ENCODE data around the gene SLC11A1. TPM values are rescaled to one million over a fixed set of nuclear protein-coding genes. Genes with fewer than 3 reads are reported as not detected.

SLC11A1 gene
- total RNA-seq, 2 experiments from 2014 or later = 0.57 to 0.78 TPM

DNA sequence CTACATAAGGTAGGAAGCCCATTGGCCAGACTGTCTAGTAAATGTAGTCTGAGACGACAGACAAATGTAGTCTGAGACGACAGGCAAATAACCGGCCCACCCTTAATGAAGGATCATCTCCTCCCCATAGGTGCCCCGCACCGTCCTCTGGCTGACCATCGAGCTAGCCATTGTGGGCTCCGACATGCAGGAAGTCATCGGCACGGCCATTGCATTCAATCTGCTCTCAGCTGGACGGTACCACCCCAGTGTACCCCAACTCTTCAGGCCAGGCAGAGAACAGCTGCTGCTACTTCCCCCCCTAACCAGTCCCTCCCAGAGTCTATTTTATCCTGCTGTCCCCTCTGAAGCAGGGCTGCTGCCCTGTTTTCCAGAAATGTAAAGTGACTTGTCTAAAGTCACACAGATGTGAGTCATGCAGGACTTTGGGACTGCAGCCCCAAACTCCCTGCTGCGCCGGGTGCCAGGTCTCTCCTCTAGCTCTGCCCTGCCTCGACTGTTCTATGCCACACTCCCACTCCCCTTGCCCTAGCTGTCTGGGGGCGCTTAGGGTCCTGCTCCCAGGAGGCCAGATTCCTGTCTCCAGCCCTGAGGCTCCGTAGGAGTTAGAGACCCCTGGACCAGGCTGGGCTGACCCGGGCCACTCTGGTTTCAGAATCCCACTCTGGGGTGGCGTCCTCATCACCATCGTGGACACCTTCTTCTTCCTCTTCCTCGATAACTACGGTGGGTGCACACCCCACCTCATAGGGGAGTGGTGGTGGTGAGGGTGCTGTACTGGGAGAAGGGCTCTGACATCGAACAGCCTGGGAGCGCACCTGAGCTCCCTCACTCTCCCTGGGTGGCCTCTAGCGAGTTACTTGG, 4.7 kb downstream of the SLC11A1 start:
- ChIA-PET CTCF (ENCODE audit: unreplicated experiment) (no interaction called here), POLR2A (interaction anchor here (0.5 kb wide), 1 partner anchor 113 kb away, joined by 3 read pairs; no protein-coding TSS in a partner anchor)
- Histone ChIP-seq H3K36me3 (ENCODE audit: insufficient read depth, low read length) (no peaks in the 10 kb centered on the region), H3K4me2 (ENCODE audit: low read length) (no peak overlapping the region), H3K9me3 (ENCODE audit: low read length) (no peaks in the 10 kb centered on the region), H3K79me2 (ENCODE audit: insufficient read depth, low read depth, low read length) (no peaks in the 10 kb centered on the region), H3K27ac (ENCODE audit: low read depth, low read length, poor library complexity, severe bottlenecking) (no peak overlapping the region), H3K4me3 (ENCODE audit: low read depth, low read length, poor library complexity, severe bottlenecking) (no peak overlapping the region), H2AFZ (ENCODE audit: low read length) (peak overlapping the region; percentile 5; the same call in 1 of the 2 replicates), H4K20me1 (ENCODE audit: insufficient read depth, low read length) (no peaks in the 10 kb centered on the region), H3K4me1 (ENCODE audit: insufficient read depth, low read length, poor library complexity, severe bottlenecking) (peaks cover 7% of the 10 kb centered on the region), H3K9me2 (ENCODE audit: insufficient read depth, low read length) (no peaks in the 10 kb centered on the region)
- DNase-seq (ENCODE audit: low spot score) = no peak
- BruUV-seq (replicated peaks) = no TSS peak
- intact Hi-C loops (cut with micrococcal nuclease; ENCODE audit: unreplicated experiment) = no loop called here
- no peak for TF ChIP-seq EZH2phosphoT487 (IDR thresholded peaks at IDR 0.05; ENCODE audit: borderline replicate concordance, low read depth, low read length)
- TF ChIP-seq, protein P1, sequence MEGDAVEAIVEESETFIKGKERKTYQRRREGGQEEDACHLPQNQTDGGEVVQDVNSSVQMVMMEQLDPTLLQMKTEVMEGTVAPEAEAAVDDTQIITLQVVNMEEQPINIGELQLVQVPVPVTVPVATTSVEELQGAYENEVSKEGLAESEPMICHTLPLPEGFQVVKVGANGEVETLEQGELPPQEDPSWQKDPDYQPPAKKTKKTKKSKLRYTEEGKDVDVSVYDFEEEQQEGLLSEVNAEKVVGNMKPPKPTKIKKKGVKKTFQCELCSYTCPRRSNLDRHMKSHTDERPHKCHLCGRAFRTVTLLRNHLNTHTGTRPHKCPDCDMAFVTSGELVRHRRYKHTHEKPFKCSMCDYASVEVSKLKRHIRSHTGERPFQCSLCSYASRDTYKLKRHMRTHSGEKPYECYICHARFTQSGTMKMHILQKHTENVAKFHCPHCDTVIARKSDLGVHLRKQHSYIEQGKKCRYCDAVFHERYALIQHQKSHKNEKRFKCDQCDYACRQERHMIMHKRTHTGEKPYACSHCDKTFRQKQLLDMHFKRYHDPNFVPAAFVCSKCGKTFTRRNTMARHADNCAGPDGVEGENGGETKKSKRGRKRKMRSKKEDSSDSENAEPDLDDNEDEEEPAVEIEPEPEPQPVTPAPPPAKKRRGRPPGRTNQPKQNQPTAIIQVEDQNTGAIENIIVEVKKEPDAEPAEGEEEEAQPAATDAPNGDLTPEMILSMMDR (conservative IDR thresholded peaks at IDR 0.05; ENCODE audit: low read length) = no peak

DNA sequence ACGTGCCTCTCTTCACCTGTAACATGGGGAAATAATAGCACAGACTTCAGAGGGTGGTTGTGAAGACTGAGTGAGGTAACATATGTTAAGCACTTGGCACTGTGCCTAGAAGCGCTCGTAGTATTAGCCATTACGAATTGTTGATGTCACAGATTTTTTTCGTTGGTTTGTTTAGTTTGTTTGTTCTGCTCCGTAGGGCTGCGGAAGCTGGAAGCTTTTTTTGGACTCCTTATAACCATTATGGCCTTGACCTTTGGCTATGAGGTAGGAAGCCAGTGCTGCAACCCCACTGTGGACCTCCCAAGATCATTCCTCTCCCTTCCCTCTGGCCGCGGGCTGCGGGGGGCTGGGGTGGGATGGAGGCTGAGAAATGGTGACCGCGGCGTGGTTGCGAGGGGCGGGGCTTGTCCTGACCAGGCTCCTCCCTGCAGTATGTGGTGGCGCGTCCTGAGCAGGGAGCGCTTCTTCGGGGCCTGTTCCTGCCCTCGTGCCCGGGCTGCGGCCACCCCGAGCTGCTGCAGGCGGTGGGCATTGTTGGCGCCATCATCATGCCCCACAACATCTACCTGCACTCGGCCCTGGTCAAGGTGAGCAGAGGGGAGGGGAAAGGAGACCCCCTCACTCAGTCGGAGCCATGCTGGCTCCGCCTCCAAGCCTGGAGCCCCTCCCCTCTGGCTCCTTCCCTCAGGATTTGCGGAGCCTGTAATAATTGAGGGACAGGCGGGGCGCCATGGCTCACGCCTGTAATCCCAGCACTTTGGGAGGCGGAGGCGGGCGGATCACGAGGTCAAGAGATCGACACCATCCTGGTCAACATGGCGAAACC, 5.5 kb downstream of the SLC11A1 start:
- no peak for DNase-seq (ENCODE audit: low spot score)
- ChIA-PET POLR2A (interaction anchor here (0.5 kb wide), 1 partner anchor 114 kb away, joined by 3 read pairs; no protein-coding TSS in a partner anchor), CTCF (ENCODE audit: unreplicated experiment) (interaction anchor here (0.6 kb wide), 1 partner anchor 141 kb away, joined by 3 read pairs; no protein-coding TSS in a partner anchor)
- BruUV-seq (replicated peaks) = no TSS peak
- intact Hi-C loops (cut with micrococcal nuclease; ENCODE audit: unreplicated experiment) = no loop called here
- Histone ChIP-seq H2AFZ (ENCODE audit: low read length) (peak overlapping the region; percentile 5; the same call in 1 of the 2 replicates), H3K9me3 (ENCODE audit: low read length) (no peaks in the 10 kb centered on the region), H4K20me1 (ENCODE audit: insufficient read depth, low read length) (no peaks in the 10 kb centered on the region), H3K36me3 (ENCODE audit: insufficient read depth, low read length) (no peaks in the 10 kb centered on the region), H3K9me2 (ENCODE audit: insufficient read depth, low read length) (no peaks in the 10 kb centered on the region), H3K4me1 (ENCODE audit: insufficient read depth, low read length, poor library complexity, severe bottlenecking) (peaks cover 7% of the 10 kb centered on the region), H3K27ac (ENCODE audit: low read depth, low read length, poor library complexity, severe bottlenecking) (no peak overlapping the region), H3K4me3 (ENCODE audit: low read depth, low read length, poor library complexity, severe bottlenecking) (no peak overlapping the region), H3K4me2 (ENCODE audit: low read length) (no peak overlapping the region), H3K79me2 (ENCODE audit: insufficient read depth, low read depth, low read length) (no peaks in the 10 kb centered on the region)
- no peak for TF ChIP-seq EZH2phosphoT487 (IDR thresholded peaks at IDR 0.05; ENCODE audit: borderline replicate concordance, low read depth, low read length)
- TF ChIP-seq, protein P1 (conservative IDR thresholded peaks at IDR 0.05; ENCODE audit: low read length) = no peak
